Testis (tissue), 3 donors: ENCODE data around the gene FCRL5. TPM values are rescaled to one million over a fixed set of nuclear protein-coding genes. Genes with fewer than 3 reads are reported as not detected.

Experiments used
- DNase-seq: peaks from one replicate; pipeline ENCODE4 v3.0.0-alpha.2; 2019
- H3K27ac ChIP-seq, 2 donors: fragments of 200-600 bp; sonication (generic); one replicate each; pipeline ENCODE4 v1.5.1; 2019
- H3K27me3 ChIP-seq: fragments of 200-600 bp; sonication (generic); one replicate; pipeline ENCODE4 v1.5.1; 2019
- H3K36me3 ChIP-seq: fragments of 200-600 bp; sonication (generic); one replicate; pipeline ENCODE4 v1.5.1; 2017; ENCODE audit warnings: low read depth; ENCODE audit errors: missing control alignments
- H3K4me1 ChIP-seq: fragments of 200-600 bp; sonication (generic); one replicate; pipeline ENCODE4 v1.5.1; 2019
- H3K4me3 ChIP-seq, 2 donors: fragments of 200-600 bp; sonication (generic); one replicate each; pipeline ENCODE4 v1.5.1; 2017 to 2019
- H3K9me3 ChIP-seq: fragments of 200-600 bp; sonication (generic); one replicate; pipeline ENCODE4 v1.5.1; 2017
- CTCF ChIP-seq, 3 experiments: fragments of 450-650 bp in 2 of 3; fragments of 200-600 bp in 1 of 3; sonication (generic) in 1 of 3; IDR thresholded peaks; one replicate each; pipeline ENCODE4 v1.5.1; 2016 to 2019; ENCODE audit warnings: antibody characterized with exemption in 3 of 3, mild to moderate bottlenecking in 2 of 3, moderate library complexity in 1 of 3
- POLR2A ChIP-seq: fragments of 450-650 bp; IDR thresholded peaks from one replicate; pipeline ENCODE4 v1.6.1; 2017; ENCODE audit warnings: antibody characterized with exemption, mild to moderate bottlenecking, moderate library complexity
- WGBS, 2 donors: methylation state at CpG; one replicate each; pipeline ENCODE4 v1.1.5; 2018; 5-methylcytosine and 5-hydroxymethylcytosine counted together
- intact Hi-C: fragments of 100-400 bp; cut with DNase I; formaldehyde crosslinking; loops from one replicate; pipeline ENCODE4 v1.15.1; 2023; ENCODE audit warnings: low total_unique reads
- polyA plus RNA-seq: library from polyadenylated mRNA; stranded (reverse); fragments of 350-450 nt; fragmentation: Illumina TruSeq; extraction: RNeasy Lipid Tissue Mini Kit (QIAGEN cat#74804); gene quantifications from one replicate; pipeline ENCODE4 v1.2.3, GENCODE V29; 2014; ENCODE audit warnings: low read depth, low replicate concordance; ENCODE audit not compliant: insufficient read depth
- total RNA-seq, 2 donors: library from RNA; depleted of rRNA; stranded (reverse); fragments of >200 nt; gene quantifications; one replicate each; pipeline ENCODE4 v1.2.3, GENCODE V29; 2016

FCRL5 gene
- total and polyA plus RNA-seq, 3 donors from 2014 or later, result 1.1 to 3.9 (median 1.6) TPM

- intact Hi-C loops, result no loop called here
- no peaks in the 10 kb centered on the region for H3K9me3 ChIP-seq
- WGBS, 2 donors, result 85 to 94% methylated on average over 2 of the region's 2 CpGs
- H3K27me3 ChIP-seq, result no peaks in the 10 kb centered on the region
- H3K4me3 ChIP-seq, result no peak overlapping the region
- no peak for DNase-seq
- H3K36me3 ChIP-seq, result no peaks in the 10 kb centered on the region
- H3K4me1 ChIP-seq, result no peaks in the 10 kb centered on the region
- H3K27ac ChIP-seq, result no peak overlapping the region
- TF ChIP-seq POLR2A (no peak), CTCF (IDR thresholded peaks at IDR 0.05) (no peak)
These were observed 32.9 kb downstream of the FCRL5 start for GRCh38 chr1:157519451-157519850.

- no peak for TF ChIP-seq CTCF (IDR thresholded peaks at IDR 0.05)
- no peak for TF ChIP-seq POLR2A
- Histone ChIP-seq H3K4me3 (no peak overlapping the region), H3K9me3 (no peaks in the 10 kb centered on the region), H3K27ac (no peak overlapping the region), H3K36me3 (no peaks in the 10 kb centered on the region), H3K4me1 (no peaks in the 10 kb centered on the region), H3K27me3 (no peaks in the 10 kb centered on the region)
- intact Hi-C loops, result no loop called here
- no peak for DNase-seq
- WGBS, 2 donors, result 83 to 86% methylated on average over 8 of the region's 8 CpGs
These were observed 35.3 kb downstream of the FCRL5 start for GRCh38 chr1:157517016-157517415.

DNA sequence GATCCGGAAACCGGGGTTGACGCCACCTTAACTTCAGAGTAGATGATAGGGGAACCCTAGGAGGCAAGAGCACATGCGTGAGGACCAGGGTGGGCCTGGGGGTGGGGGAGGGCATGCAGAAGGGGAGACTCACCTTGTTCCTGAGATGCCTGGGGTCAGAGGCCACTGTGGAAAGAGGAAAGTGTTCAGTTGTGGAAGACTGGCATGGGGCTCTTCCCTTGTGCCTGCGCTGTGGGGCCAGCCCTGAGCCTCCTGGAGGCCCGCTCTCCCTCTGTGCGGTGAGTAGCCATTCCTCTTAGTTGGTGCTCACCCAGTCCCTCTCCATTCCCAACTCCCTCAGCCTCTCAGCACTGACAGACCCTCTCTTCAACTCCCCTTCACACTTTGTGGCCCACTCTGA is 36.6 kb downstream of the FCRL5 start:
- Histone ChIP-seq H3K36me3 (no peaks in the 10 kb centered on the region), H3K4me3 (no peak overlapping the region), H3K27ac (no peak overlapping the region), H3K4me1 (no peaks in the 10 kb centered on the region), H3K9me3 (no peaks in the 10 kb centered on the region), H3K27me3 (no peaks in the 10 kb centered on the region)
- no peak for DNase-seq
- no peak for TF ChIP-seq POLR2A
- TF ChIP-seq CTCF (IDR thresholded peaks at IDR 0.05), result no peak
- WGBS, 2 donors, result 87 to 96% methylated on average over 7 of the region's 7 CpGs
- intact Hi-C loops, result no loop called here

- TF ChIP-seq POLR2A (no peak), CTCF (IDR thresholded peaks at IDR 0.05) (no peak)
- no peaks in the 10 kb centered on the region for H3K4me1 ChIP-seq
- intact Hi-C loops, result no loop called here
- no peak overlapping the region for H3K4me3 ChIP-seq
- no peaks in the 10 kb centered on the region for H3K9me3 ChIP-seq
- no peak for DNase-seq
- no peak overlapping the region for H3K27ac ChIP-seq
- no peaks in the 10 kb centered on the region for H3K27me3 ChIP-seq
- H3K36me3 ChIP-seq, result no peaks in the 10 kb centered on the region
- 80 to 97% methylated on average over 1 to 3 of the region's 3 CpGs for WGBS, 2 donors
These were observed 37.2 kb downstream of the FCRL5 start for GRCh38 chr1:157515141-157515540.
